Fibroblast of lung (primary cell): ENCODE measurements around the gene EXOC3. TPM values are rescaled to one million over a fixed set of nuclear protein-coding genes. Genes with fewer than 3 reads are reported as not detected.

Experiments
- DNase-seq, 2 donors: peaks; one replicate each; pipeline versions ENCODE4 v3.0.0 to v3.0.0-alpha.2; 2010; ENCODE audit warnings: low read depth in 2 of 2
- H2AFZ ChIP-seq: 2 replicates; pipeline ENCODE4 v1.5.1; 2012; ENCODE audit warnings: low read length, control low read depth, inconsistent platforms
- H3K27ac ChIP-seq: 2 replicates; pipeline ENCODE4 v1.5.1; 2011; ENCODE audit warnings: low read length, control low read depth; ENCODE audit not compliant: insufficient read depth
- H3K27me3 ChIP-seq: 2 replicates; pipeline ENCODE4 v1.5.1; 2011; ENCODE audit warnings: mild to moderate bottlenecking, low read length; ENCODE audit not compliant: control insufficient read depth, insufficient read depth
- H3K36me3 ChIP-seq: 2 replicates; pipeline ENCODE4 v1.5.1; 2011; ENCODE audit warnings: low read length; ENCODE audit not compliant: control insufficient read depth, insufficient read depth
- H3K4me1 ChIP-seq: 2 replicates; pipeline ENCODE4 v1.5.1; 2011; ENCODE audit warnings: low read length; ENCODE audit not compliant: control insufficient read depth, insufficient read depth; ENCODE audit errors: extremely low read depth
- H3K4me2 ChIP-seq: 2 replicates; pipeline ENCODE4 v1.5.1; 2011; ENCODE audit warnings: low read length, control low read depth; ENCODE audit not compliant: insufficient read depth; ENCODE audit errors: extremely low read depth
- H3K4me3 ChIP-seq, 4 experiments: fragments of 200-600 bp in 1 of 4; sonication (generic) in 1 of 4; replicated peaks in 1 of 4; 2 replicates each; pipeline ENCODE4 v1.5.1; 2011 to 2016; ENCODE audit warnings: low read length in 4 of 4, low read depth in 3 of 4, mild to moderate bottlenecking in 3 of 4, control low read depth in 2 of 4, inconsistent platforms in 1 of 4, mixed read lengths in 1 of 4; ENCODE audit not compliant: insufficient read depth in 1 of 4; ENCODE audit errors: control extremely low read depth in 1 of 4
- H3K79me2 ChIP-seq: 2 replicates; pipeline ENCODE4 v1.5.1; 2012; ENCODE audit warnings: mild to moderate bottlenecking, low read length, inconsistent platforms; ENCODE audit not compliant: control insufficient read depth, insufficient read depth
- H3K9ac ChIP-seq: 2 replicates; pipeline ENCODE4 v1.5.1; 2011; ENCODE audit warnings: mild to moderate bottlenecking, low read length, control low read depth; ENCODE audit not compliant: insufficient read depth
- H3K9me3 ChIP-seq: 2 replicates; pipeline ENCODE4 v1.5.1; 2012; ENCODE audit warnings: low read depth, low read length; ENCODE audit not compliant: control insufficient read depth, insufficient read depth
- H4K20me1 ChIP-seq: 2 replicates; pipeline ENCODE4 v1.5.1; 2011; ENCODE audit warnings: low read length; ENCODE audit not compliant: control insufficient read depth, insufficient read depth; ENCODE audit errors: extremely low read depth
- EZH2 ChIP-seq: IDR thresholded peaks from 2 replicates; pipeline ENCODE4 v1.5.1; 2012; ENCODE audit warnings: low read length, control low read depth, mild to moderate bottlenecking; ENCODE audit errors: missing control alignments
- polyA plus RNA-seq, 2 donors: library from polyadenylated mRNA; depleted of rRNA in 1 of 2; stranded (reverse) in 1 of 2; unstranded in 1 of 2; fragments of >200 nt; gene quantifications; 2 replicates each; pipeline ENCODE4 v1.2.1, GENCODE V29; 2011 to 2012; ENCODE audit warnings: missing spikeins in 1 of 2
- total RNA-seq: library from RNA; depleted of rRNA; stranded (reverse); fragments of >200 nt; gene quantifications from 2 replicates; pipeline ENCODE4 v1.2.1, GENCODE V29; 2014
- TF ChIP-seq, protein P1 (sequence below), 2 donors: IDR thresholded peaks in 1 of 2; conservative IDR thresholded peaks in 1 of 2; 1 replicate in 1 of 2; 2 replicates in 1 of 2; pipeline ENCODE4 v1.5.1; 2011 to 2012; ENCODE audit warnings: low read length in 2 of 2, control low read depth in 1 of 2, inconsistent platforms in 1 of 2, low read depth in 1 of 2, mild to moderate bottlenecking in 1 of 2

The EXOC3 gene
- total and polyA plus RNA-seq, 2 donors (not counting 1 experiment from before 2014, with no cell fraction given) = 19.9 to 34.5 TPM

DNA sequence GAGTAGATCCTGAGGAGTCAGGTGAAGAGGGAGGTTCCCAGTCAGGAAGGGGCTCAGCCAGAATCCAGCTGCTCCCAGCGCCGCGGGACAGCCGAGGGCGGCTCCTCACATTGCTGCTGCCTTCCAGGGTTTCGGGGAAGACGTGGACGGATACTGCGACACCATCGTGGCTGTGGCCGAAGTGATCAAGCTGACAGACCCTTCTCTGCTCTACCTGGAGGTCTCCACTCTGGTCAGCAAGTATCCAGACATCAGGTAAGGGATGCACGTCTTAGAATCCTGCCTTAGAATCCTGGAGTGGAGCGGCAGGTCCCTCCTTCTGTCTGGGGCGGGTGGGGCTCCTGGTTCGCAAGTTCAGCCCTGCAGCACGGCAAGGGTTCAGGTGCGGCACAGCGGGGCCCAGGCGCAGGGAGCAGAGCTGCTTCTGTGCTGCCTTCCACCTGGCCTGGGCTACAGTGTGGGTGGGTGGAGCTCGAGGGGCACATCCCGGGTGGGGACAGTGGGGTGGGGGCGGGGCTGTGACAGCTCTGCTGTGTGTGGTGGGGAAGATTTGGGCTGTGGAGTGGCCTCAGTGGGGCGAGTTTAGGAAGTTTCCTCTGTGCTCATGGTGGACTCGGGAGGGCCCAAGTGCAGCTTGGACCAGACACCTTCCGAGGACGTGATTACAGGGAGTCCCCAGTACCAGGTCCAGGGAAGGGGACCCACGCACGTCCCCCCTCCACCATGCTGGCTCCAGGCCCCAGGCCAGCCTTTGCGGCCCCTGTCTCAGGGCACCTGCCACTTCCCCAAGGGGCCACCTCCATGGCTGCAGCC, 22.8 kb downstream of the EXOC3 start:
- H3K4me2 ChIP-seq = no peak overlapping the region
- no peaks in the 10 kb centered on the region for H3K4me1 ChIP-seq
- no peaks in the 10 kb centered on the region for H3K9me3 ChIP-seq
- peaks cover 18% of the 10 kb centered on the region for H3K36me3 ChIP-seq
- no peak for TF ChIP-seq EZH2
- TF ChIP-seq, protein P1, sequence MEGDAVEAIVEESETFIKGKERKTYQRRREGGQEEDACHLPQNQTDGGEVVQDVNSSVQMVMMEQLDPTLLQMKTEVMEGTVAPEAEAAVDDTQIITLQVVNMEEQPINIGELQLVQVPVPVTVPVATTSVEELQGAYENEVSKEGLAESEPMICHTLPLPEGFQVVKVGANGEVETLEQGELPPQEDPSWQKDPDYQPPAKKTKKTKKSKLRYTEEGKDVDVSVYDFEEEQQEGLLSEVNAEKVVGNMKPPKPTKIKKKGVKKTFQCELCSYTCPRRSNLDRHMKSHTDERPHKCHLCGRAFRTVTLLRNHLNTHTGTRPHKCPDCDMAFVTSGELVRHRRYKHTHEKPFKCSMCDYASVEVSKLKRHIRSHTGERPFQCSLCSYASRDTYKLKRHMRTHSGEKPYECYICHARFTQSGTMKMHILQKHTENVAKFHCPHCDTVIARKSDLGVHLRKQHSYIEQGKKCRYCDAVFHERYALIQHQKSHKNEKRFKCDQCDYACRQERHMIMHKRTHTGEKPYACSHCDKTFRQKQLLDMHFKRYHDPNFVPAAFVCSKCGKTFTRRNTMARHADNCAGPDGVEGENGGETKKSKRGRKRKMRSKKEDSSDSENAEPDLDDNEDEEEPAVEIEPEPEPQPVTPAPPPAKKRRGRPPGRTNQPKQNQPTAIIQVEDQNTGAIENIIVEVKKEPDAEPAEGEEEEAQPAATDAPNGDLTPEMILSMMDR (conservative IDR thresholded peaks at IDR 0.05 in 1 of 2, IDR thresholded peaks at IDR 0.05 in 1 of 2; ENCODE audit: low read depth in 1 of 2, low read length in 2 of 2) = no peak
- no peak for DNase-seq
- H3K9ac ChIP-seq = no peak overlapping the region
- H3K79me2 ChIP-seq = no peaks in the 10 kb centered on the region
- H3K4me3 ChIP-seq = no peak overlapping the region
- no peak overlapping the region for H2AFZ ChIP-seq
- no peaks in the 10 kb centered on the region for H4K20me1 ChIP-seq
- no peak overlapping the region for H3K27ac ChIP-seq
- no peaks in the 10 kb centered on the region for H3K27me3 ChIP-seq

DNA sequence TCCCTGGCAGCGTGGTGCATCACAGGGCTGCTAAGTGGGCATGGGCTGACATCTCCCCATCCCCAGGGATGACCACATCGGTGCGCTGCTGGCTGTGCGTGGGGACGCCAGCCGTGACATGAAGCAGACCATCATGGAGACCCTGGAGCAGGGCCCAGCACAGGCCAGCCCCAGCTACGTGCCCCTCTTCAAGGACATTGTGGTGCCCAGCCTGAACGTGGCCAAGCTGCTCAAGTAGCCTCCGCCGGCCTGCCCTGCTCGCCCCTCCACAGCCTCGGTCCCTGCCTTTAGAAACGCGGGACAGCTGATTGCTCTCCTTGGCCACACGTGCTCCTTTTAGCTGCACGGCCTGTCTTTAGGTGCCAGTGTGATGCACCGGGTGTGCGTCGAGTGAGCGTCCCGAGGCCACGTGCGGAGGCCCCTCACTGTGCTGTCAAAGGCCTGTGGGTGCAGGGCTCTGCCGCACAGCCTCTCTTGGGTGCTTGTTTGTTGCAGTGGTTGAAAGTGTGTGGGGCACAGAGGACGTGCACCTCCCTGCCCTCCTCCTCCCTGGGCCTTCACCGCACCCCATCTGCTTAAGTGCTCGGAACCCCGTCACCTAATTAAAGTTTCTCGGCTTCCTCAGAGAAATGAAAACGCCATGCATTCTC, 23.8 kb downstream of the EXOC3 start:
- DNase-seq = no peak
- TF ChIP-seq, protein P1 (conservative IDR thresholded peaks at IDR 0.05 in 1 of 2, IDR thresholded peaks at IDR 0.05 in 1 of 2; ENCODE audit: low read depth in 1 of 2, low read length in 2 of 2) = no peak
- no peak for TF ChIP-seq EZH2

DNA sequence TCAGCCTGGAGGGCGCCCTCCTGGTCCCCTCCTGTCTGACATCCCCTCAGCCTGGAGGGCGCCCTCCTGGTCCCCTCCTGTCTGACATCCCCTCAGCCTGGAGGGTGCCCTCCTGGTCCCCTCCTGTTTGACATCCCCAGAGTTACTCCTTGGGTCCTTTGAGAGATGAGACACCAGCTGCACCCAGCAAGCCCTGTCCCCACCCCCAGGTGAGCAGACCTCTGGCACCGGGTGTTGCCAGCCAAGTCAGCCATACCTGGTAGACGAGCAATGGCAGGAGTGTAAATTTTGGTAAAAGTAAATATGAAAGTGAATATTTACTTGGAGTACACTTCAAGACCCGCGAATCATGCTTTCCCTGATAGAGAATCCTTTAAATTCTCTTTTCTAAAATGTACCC, 25.4 kb downstream of the EXOC3 start:
- H3K79me2 ChIP-seq = peaks cover 1% of the 10 kb centered on the region
- no peaks in the 10 kb centered on the region for H3K9me3 ChIP-seq
- H3K27me3 ChIP-seq = no peaks in the 10 kb centered on the region
- no peak for DNase-seq
- H2AFZ ChIP-seq = no peak overlapping the region
- no peaks in the 10 kb centered on the region for H3K4me1 ChIP-seq
- H3K9ac ChIP-seq = no peak overlapping the region
- H4K20me1 ChIP-seq = no peaks in the 10 kb centered on the region
- no peak overlapping the region for H3K27ac ChIP-seq
- H3K4me2 ChIP-seq = no peak overlapping the region
- no peak overlapping the region for H3K4me3 ChIP-seq
- H3K36me3 ChIP-seq = peaks cover 18% of the 10 kb centered on the region
- TF ChIP-seq, protein P1 (conservative IDR thresholded peaks at IDR 0.05 in 1 of 2, IDR thresholded peaks at IDR 0.05 in 1 of 2; ENCODE audit: low read depth in 1 of 2, low read length in 2 of 2) = no peak

More for the DNA sequence above, 23.8 kb downstream of the EXOC3 start:
- H3K4me3 ChIP-seq = no peak overlapping the region
- H3K79me2 ChIP-seq = no peaks in the 10 kb centered on the region
- no peak overlapping the region for H3K9ac ChIP-seq
- no peak overlapping the region for H3K4me2 ChIP-seq
- peaks cover 18% of the 10 kb centered on the region for H3K36me3 ChIP-seq
- H3K4me1 ChIP-seq = no peaks in the 10 kb centered on the region
- H3K27me3 ChIP-seq = no peaks in the 10 kb centered on the region
- no peaks in the 10 kb centered on the region for H3K9me3 ChIP-seq
- no peak overlapping the region for H2AFZ ChIP-seq
- H4K20me1 ChIP-seq = no peaks in the 10 kb centered on the region
- H3K27ac ChIP-seq = no peak overlapping the region
